K562 (cell line): ENCODE results near the gene ANKRD2. TPM values are rescaled to one million over a fixed set of nuclear protein-coding genes. Genes with fewer than 3 reads are reported as not detected.
A peak's percentile ranks its signal among the peaks of the same experiment; 100 is the strongest.

ENCODE experiments used
- ATAC-seq: fragments of 200-7000 bp; cut with Tn5 transposase; 3 replicates; pipeline ENCODE4 v1.9.1; 2020; ENCODE audit warnings: moderate library complexity
- BruUV-seq: library from RNA; stranded (reverse); fragments of 400-500 nt; replicated peaks from 2 replicates; lab custom pipeline; 2021; lab: Mats Ljungman, UMichigan
- CTCF ChIA-PET: fragments of 300-600 bp; formaldehyde crosslinking; extraction: SDS; loops from one replicate; lab custom pipeline; 2021; ENCODE audit warnings: low intra/inter-chr PET ratio; lab: Yijun Ruan, JAX
- POLR2A ChIA-PET: fragments of 300-600, 350-650 bp; sonication (Branson Sonifier 250); formaldehyde crosslinking; extraction: SDS; loops from one replicate; lab custom pipeline; 2021; ENCODE audit warnings: antibody characterized with exemption, inconsistent platforms; lab: Yijun Ruan, JAX
- DNase-seq, 4 experiments: peaks; one replicate each; pipeline versions ENCODE4 v3.0.0 to v3.0.0-alpha.2; 2011 to 2018; ENCODE audit warnings: low spot score in 3 of 4, mixed read lengths in 3 of 4; ENCODE audit errors: extremely low read depth in 1 of 4
- FAIRE-seq: peaks from 2 replicates; lab custom pipeline; 2011; peaks lifted over from hg19 to GRCh38; lab: Jason Lieb, UNC
- H2AFZ ChIP-seq: 2 replicates; pipeline ENCODE4 v1.6.0; 2011; ENCODE audit warnings: low read depth, low read length, control low read depth, inconsistent platforms
- H3K27ac ChIP-seq: fragments of 200-600 bp; 3 replicates; pipeline ENCODE4 v1.8.0; 2011; ENCODE audit warnings: low read depth, mild to moderate bottlenecking, control low read depth, inconsistent platforms, low read length, moderate library complexity, mixed read lengths; ENCODE audit errors: extremely low read depth
- H3K27me3 ChIP-seq, 2 experiments: fragments of 300-600 bp in 1 of 2; 2 replicates in 1 of 2; 3 replicates in 1 of 2; pipeline versions ENCODE4 v1.6.0 to v1.8.0; 2011; ENCODE audit warnings: inconsistent platforms in 2 of 2, low read length in 2 of 2, mild to moderate bottlenecking in 1 of 2, mixed read lengths in 1 of 2, moderate library complexity in 1 of 2; ENCODE audit not compliant: control insufficient read depth in 2 of 2, insufficient read depth in 2 of 2
- H3K36me3 ChIP-seq: fragments of 300-600 bp; 3 replicates; pipeline ENCODE4 v1.8.0; 2011; ENCODE audit warnings: mild to moderate bottlenecking, low read length, inconsistent platforms; ENCODE audit not compliant: control insufficient read depth, insufficient read depth
- H3K4me1 ChIP-seq, 2 experiments: fragments of 200-600 bp in 1 of 2; replicated peaks in 1 of 2; 2 replicates in 1 of 2; 3 replicates in 1 of 2; pipeline versions ENCODE4 v1.5.1 to v1.8.0; 2011; ENCODE audit warnings: inconsistent platforms in 2 of 2, low read length in 2 of 2, mild to moderate bottlenecking in 1 of 2, mixed read lengths in 1 of 2, moderate library complexity in 1 of 2; ENCODE audit not compliant: control insufficient read depth in 2 of 2, insufficient read depth in 2 of 2
- H3K4me2 ChIP-seq: 2 replicates; pipeline ENCODE4 v1.6.1; 2011; ENCODE audit warnings: low read length, control low read depth, inconsistent platforms, mixed read lengths; ENCODE audit not compliant: insufficient read depth
- H3K4me3 ChIP-seq: fragments of 200-600 bp; sonication (generic), shearing (Covaris generic); 2 replicates; pipeline ENCODE4 v1.5.1; 2016; ENCODE audit warnings: control low read depth, inconsistent platforms
- H3K79me2 ChIP-seq: fragments of 200-600 bp; 3 replicates; pipeline ENCODE4 v1.8.0; 2011; ENCODE audit warnings: low read length, inconsistent platforms; ENCODE audit not compliant: control insufficient read depth, insufficient read depth
- H3K9ac ChIP-seq, 2 experiments: 2 replicates each; pipeline versions ENCODE4 v1.6.0 to v1.6.1; 2011; ENCODE audit warnings: low read depth in 2 of 2, low read length in 2 of 2, control low read depth in 1 of 2, inconsistent platforms in 1 of 2, mild to moderate bottlenecking in 1 of 2, mixed read lengths in 1 of 2; ENCODE audit not compliant: insufficient read depth in 1 of 2
- H3K9me1 ChIP-seq: one replicate; pipeline ENCODE4 v1.6.0; 2011; ENCODE audit warnings: inconsistent platforms, mild to moderate bottlenecking, low read length, moderate library complexity; ENCODE audit not compliant: control insufficient read depth, insufficient read depth
- H3K9me3 ChIP-seq: replicated peaks from 2 replicates; pipeline ENCODE4 v1.5.1; 2011; ENCODE audit warnings: low read depth, low read length, inconsistent platforms; ENCODE audit not compliant: control insufficient read depth, insufficient read depth
- H4K20me1 ChIP-seq: replicated peaks from 2 replicates; pipeline ENCODE4 v1.6.1; 2011; ENCODE audit warnings: low read length, inconsistent platforms, mixed read lengths; ENCODE audit not compliant: control insufficient read depth, insufficient read depth
- KAT7 ChIP-seq: sonication (generic); formaldehyde crosslinking; IDR thresholded peaks from 2 replicates; pipeline ENCODE4 v1.8.0; 2022; ENCODE audit warnings: missing genetic modification reagents, mild to moderate bottlenecking, borderline replicate concordance
- L3MBTL2 ChIP-seq: fragments of 450-650 bp; IDR thresholded peaks from 2 replicates; pipeline ENCODE4 v1.6.1; 2016; ENCODE audit warnings: mild to moderate bottlenecking, moderate library complexity
- MAZ ChIP-seq, 2 experiments: fragments of 450-650 bp in 1 of 2; sonication (generic) in 1 of 2; formaldehyde crosslinking; IDR thresholded peaks in 1 of 2; conservative IDR thresholded peaks in 1 of 2; 2 replicates each; pipeline versions ENCODE4 v1.4.0 to v1.5.0; 2020; ENCODE audit warnings: mild to moderate bottlenecking in 1 of 2, missing genetic modification reagents in 1 of 2
- POLR2AphosphoS5 ChIP-seq: IDR thresholded peaks from 2 replicates; pipeline ENCODE4 v1.6.1; 2011; ENCODE audit warnings: mild to moderate bottlenecking, low read depth, low read length, moderate library complexity; ENCODE audit not compliant: control insufficient read depth, insufficient read depth
- STAT5B ChIP-seq: fragments of 250-450 bp; sonication (Bioruptor Pico); IDR thresholded peaks from 2 replicates; pipeline ENCODE4 v1.8.0; 2021; ENCODE audit warnings: mild to moderate bottlenecking, inconsistent platforms
- TEAD4 ChIP-seq, 2 experiments: sonication (generic) in 1 of 2; formaldehyde crosslinking in 1 of 2; IDR thresholded peaks; 2 replicates each; pipeline versions ENCODE4 v1.6.1 to v1.8.0; 2012 to 2022; ENCODE audit warnings: borderline replicate concordance in 1 of 2, inconsistent platforms in 1 of 2, low read length in 1 of 2, mild to moderate bottlenecking in 1 of 2, missing genetic modification reagents in 1 of 2
- ZKSCAN3 ChIP-seq: fragments of 250-450 bp; sonication (Bioruptor Pico); IDR thresholded peaks from 2 replicates; pipeline ENCODE4 v1.4.0; 2020
- WGBS: fragments of 100-300 bp; shearing (Covaris generic); methylation state at CpG from one replicate; pipeline ENCODE4 v1.1.6; 2016; ENCODE audit warnings: low coverage, mixed read lengths; ENCODE audit not compliant: insufficient coverage; ENCODE audit errors: missing lambda C conversion rate; 5-methylcytosine and 5-hydroxymethylcytosine counted together
- in situ Hi-C: fragments of 300-500 bp; cut with MboI; formaldehyde crosslinking; loops from 4 replicates; pipeline ENCODE4 v1.15.0; 2018; ENCODE audit warnings: inconsistent platforms, mixed read lengths
- intact Hi-C: fragments of 100-400 bp; cut with micrococcal nuclease; formaldehyde crosslinking; loops from 2 replicates; pipeline ENCODE4 v1.14.2; 2022
- polyA plus RNA-seq, 8 experiments: library from polyadenylated mRNA; depleted of rRNA in 4 of 8; stranded (reverse) in 5 of 8; unstranded in 3 of 8; fragments of >200 nt; fragmentation: Nextera tagmentation in 2 of 8; fragmentation: Illumina TruSeq in 1 of 8; extraction: Ambion mirVana in 2 of 8; extraction: Trizol in 1 of 8; gene quantifications; 2 replicates each; pipeline versions ENCODE4 v1.2.1 to v1.2.3, GENCODE V29; 2011 to 2014; ENCODE audit warnings: inconsistent platforms in 1 of 8, missing spikeins in 1 of 8
- total RNA-seq, 7 experiments: library from RNA; depleted of rRNA in 6 of 7; stranded (reverse); fragments of >200 nt in 6 of 7; fragmentation: Illumina TruSeq in 2 of 7; extraction: Trizol in 2 of 7; gene quantifications; 2 replicates each; pipeline versions ENCODE4 v1.2.1 to v1.2.3, GENCODE V29; 2011 to 2021; ENCODE audit warnings: low replicate concordance in 1 of 7
- TF ChIP-seq, protein P1 (sequence below): sonication (generic); formaldehyde crosslinking; IDR thresholded peaks from 2 replicates; pipeline ENCODE4 v1.5.0; 2020; ENCODE audit warnings: missing genetic modification reagents
- TF ChIP-seq, protein P2 (sequence below): fragments of 450-650 bp; IDR thresholded peaks from one replicate; pipeline ENCODE4 v1.6.1; 2018; ENCODE audit warnings: mild to moderate bottlenecking, moderate library complexity; ENCODE audit not compliant: partially characterized antibody
- TF ChIP-seq, protein P3 (sequence below): sonication (generic); formaldehyde crosslinking; IDR thresholded peaks from 2 replicates; pipeline ENCODE4 v1.9.0; 2022; ENCODE audit warnings: mild to moderate bottlenecking, missing genetic modification reagents

Gene ANKRD2
- total and polyA plus RNA-seq, 9 of the 15 experiments (the other 6 are each of a cell fraction or from before 2014, with no cell fraction given): not detected

DNA sequence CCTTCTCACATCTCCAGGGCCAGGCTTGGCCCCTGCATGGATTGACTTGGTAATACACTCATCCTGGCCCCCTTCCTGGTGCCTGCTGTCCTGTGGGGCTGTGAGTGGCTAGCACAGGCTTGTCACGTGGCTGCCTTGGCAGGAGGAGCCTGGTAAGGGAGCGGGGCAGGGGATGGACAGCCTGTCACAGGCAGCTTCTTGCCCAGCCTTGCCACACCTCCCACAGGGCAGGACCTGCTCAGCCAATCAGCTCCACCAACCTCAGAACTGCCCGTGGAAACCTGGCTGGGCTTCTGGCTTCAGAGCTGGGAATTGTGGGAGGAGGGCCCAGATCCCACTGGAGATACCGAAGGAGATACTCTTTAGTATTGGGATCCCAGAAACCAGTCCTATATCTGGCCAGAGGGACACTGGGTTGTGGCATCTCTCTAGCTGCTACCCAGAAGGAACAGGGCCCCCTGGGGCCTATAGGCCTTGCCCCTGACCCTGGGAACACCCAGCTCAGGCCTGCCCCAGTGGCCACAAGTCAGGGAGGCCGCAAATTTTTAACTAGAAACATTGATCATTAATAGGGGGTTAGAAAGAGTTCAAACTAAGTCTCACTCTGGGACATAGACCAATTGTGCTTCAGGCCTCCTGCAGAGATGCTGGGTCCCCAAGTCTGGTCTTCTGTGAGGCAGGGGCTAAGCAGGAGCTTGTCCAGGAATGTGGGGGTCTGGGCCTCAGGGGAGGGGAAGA lies 11.7 kb downstream of the ANKRD2 start, which contains the start of gene HOGA1 (continued):
- TF ChIP-seq, protein P1, sequence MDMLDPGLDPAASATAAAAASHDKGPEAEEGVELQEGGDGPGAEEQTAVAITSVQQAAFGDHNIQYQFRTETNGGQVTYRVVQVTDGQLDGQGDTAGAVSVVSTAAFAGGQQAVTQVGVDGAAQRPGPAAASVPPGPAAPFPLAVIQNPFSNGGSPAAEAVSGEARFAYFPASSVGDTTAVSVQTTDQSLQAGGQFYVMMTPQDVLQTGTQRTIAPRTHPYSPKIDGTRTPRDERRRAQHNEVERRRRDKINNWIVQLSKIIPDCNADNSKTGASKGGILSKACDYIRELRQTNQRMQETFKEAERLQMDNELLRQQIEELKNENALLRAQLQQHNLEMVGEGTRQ (CRISPR knock-in tag): 0 out of 2 replicates have a peak, but pooled peaks have one; percentile 26
- no peak for TF ChIP-seq POLR2AphosphoS5
- TF ChIP-seq STAT5B (CRISPR knock-in tag): no peak
- no peak for TF ChIP-seq MAZ (CRISPR knock-in tag; conservative IDR thresholded peaks at IDR 0.05 in 1 of 2, IDR thresholded peaks at IDR 0.05 in 1 of 2)
- TF ChIP-seq, all 486 proteins: peak for 2

DNA sequence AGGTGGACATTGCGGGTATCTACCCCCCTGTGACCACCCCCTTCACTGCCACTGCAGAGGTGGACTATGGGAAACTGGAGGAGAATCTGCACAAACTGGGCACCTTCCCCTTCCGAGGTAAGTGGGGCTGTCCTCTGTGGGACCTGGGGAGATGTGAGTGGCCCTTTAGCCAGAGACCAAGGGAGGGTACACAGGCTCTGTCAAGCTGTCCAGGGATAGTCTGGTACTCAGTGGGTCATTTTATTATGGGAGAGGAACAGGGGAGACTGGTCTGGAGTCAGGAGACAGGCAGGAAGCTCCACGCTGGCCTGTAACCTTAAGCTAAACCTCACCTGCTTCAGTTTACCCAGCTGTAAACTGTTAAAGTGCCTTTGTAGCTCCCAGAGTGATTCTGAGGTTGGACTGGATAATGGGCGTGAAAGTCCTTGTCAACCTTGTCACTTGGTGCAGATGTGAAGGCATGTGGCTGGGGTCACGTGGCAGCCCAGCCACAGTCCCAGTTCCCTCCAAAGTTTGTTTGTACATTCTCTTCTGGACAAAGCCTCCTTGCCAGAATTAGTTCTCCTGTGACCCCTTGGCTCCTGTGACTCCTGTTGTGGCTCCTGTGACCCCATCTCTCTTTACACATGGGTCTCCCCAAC lies 12.3 kb downstream of the ANKRD2 start:
- ATAC-seq (no peak), DNase-seq (peak in 1 of 4 experiments; percentile 12), FAIRE-seq (no peak)
- no peaks in the 10 kb centered on the region for H3K36me3 ChIP-seq
- in situ Hi-C loops (no loop called here), intact Hi-C loops (no loop called here)
- no peak overlapping the region for H3K27ac ChIP-seq
- H3K79me2 ChIP-seq: no peaks in the 10 kb centered on the region
- no peaks in the 10 kb centered on the region for H3K9me1 ChIP-seq
- ChIA-PET POLR2A (interaction anchor here (0.9 kb wide), 1 partner anchor 26 kb away, joined by 3 read pairs; no protein-coding TSS in a partner anchor), CTCF (no interaction called here)
- H3K4me2 ChIP-seq: no peak overlapping the region
- H3K4me1 ChIP-seq: peaks cover 0 to 3% of the 10 kb centered on the region in 2 experiments; a peak in 3 of 5 replicates
- H4K20me1 ChIP-seq: no peaks in the 10 kb centered on the region
- H2AFZ ChIP-seq: 0 out of 2 replicates have a peak overlapping the region, but pooled peaks have one; percentile 32
- 37% methylated on average over 5 of the region's 5 CpGs for WGBS
- no peak overlapping the region for H3K4me3 ChIP-seq
- H3K9me3 ChIP-seq: no peaks in the 10 kb centered on the region
- BruUV-seq: no TSS peak
- no peak overlapping the region for H3K9ac ChIP-seq
- H3K27me3 ChIP-seq: no peaks in the 10 kb centered on the region
- no peak for TF ChIP-seq ZKSCAN3 (CRISPR knock-in tag)
- peak; percentile 89 for TF ChIP-seq L3MBTL2
- TF ChIP-seq, protein P2, sequence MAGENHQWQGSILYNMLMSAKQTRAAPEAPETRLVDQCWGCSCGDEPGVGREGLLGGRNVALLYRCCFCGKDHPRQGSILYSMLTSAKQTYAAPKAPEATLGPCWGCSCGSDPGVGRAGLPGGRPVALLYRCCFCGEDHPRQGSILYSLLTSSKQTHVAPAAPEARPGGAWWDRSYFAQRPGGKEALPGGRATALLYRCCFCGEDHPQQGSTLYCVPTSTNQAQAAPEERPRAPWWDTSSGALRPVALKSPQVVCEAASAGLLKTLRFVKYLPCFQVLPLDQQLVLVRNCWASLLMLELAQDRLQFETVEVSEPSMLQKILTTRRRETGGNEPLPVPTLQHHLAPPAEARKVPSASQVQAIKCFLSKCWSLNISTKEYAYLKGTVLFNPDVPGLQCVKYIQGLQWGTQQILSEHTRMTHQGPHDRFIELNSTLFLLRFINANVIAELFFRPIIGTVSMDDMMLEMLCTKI: no peak
- TF ChIP-seq, protein P1 (CRISPR knock-in tag): peak; percentile 69
- TF ChIP-seq KAT7 (CRISPR knock-in tag): no peak
- TF ChIP-seq, protein P3, sequence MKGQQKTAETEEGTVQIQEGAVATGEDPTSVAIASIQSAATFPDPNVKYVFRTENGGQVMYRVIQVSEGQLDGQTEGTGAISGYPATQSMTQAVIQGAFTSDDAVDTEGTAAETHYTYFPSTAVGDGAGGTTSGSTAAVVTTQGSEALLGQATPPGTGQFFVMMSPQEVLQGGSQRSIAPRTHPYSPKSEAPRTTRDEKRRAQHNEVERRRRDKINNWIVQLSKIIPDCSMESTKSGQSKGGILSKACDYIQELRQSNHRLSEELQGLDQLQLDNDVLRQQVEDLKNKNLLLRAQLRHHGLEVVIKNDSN (CRISPR knock-in tag): peak; percentile 63
- TF ChIP-seq TEAD4 (IDR thresholded peaks at IDR 0.05; ENCODE audit: low read length): no peak
- TF ChIP-seq TEAD4 (CRISPR knock-in tag; IDR thresholded peaks at IDR 0.05; ENCODE audit: borderline replicate concordance): no peak
